Cardiac muscle cell (in vitro differentiated cells and primary cell): ENCODE results near the gene TAC3. TPM values are rescaled to one million over a fixed set of nuclear protein-coding genes. Genes with fewer than 3 reads are reported as not detected.

Experiments used
- DNase-seq, 2 donors: peaks; one replicate each; pipeline versions ENCODE4 v3.0.0 to v3.0.0-alpha.2; 2010 to 2017; ENCODE audit warnings: low read depth in 1 of 2, low spot score in 1 of 2
- H3K27ac ChIP-seq: fragments of 200-600 bp; sonication (generic); 2 replicates; pipeline ENCODE4 v1.5.1; 2016
- H3K27me3 ChIP-seq: fragments of 200-600 bp; sonication (generic); 2 replicates; pipeline ENCODE4 v1.6.0; 2016; ENCODE audit warnings: control low read depth
- H3K36me3 ChIP-seq: fragments of 200-600 bp; sonication (generic); 2 replicates; pipeline ENCODE4 v1.5.1; 2016; ENCODE audit warnings: control low read depth
- H3K4me1 ChIP-seq: fragments of 200-600 bp; sonication (generic); 2 replicates; pipeline ENCODE4 v1.8.1; 2017; ENCODE audit warnings: low read depth, mild to moderate bottlenecking, mixed run types
- H3K4me3 ChIP-seq: fragments of 200-600 bp; sonication (generic); 2 replicates; pipeline ENCODE4 v1.5.1; 2016; ENCODE audit warnings: mild to moderate bottlenecking
- H3K9me3 ChIP-seq: fragments of 200-600 bp; sonication (generic); 2 replicates; pipeline ENCODE4 v1.5.1; 2017; ENCODE audit warnings: low read depth, mild to moderate bottlenecking, control low read depth
- CTCF ChIP-seq: IDR thresholded peaks from 2 replicates; pipeline ENCODE4 v1.5.1; 2012; ENCODE audit warnings: low read depth, mild to moderate bottlenecking, low read length
- polyA plus RNA-seq: library from polyadenylated mRNA; unstranded; fragments of >200 nt; fragmentation: Nextera tagmentation; extraction: Ambion mirVana; gene quantifications from 2 replicates; pipeline ENCODE4 v1.2.1, GENCODE V29; 2016
- total RNA-seq: library from RNA; depleted of rRNA; stranded (reverse); fragments of >200 nt; gene quantifications from 2 replicates; pipeline ENCODE4 v1.2.3, GENCODE V29; 2016

TAC3 gene
- total and polyA plus RNA-seq, 2 experiments from 2014 or later, result 3.5 to 5.7 TPM

GRCh38 chr12:57031789-57032188 lies 15.5 kb upstream of the TAC3 start:
- no peak for DNase-seq
- Histone ChIP-seq H3K4me3 (no peak overlapping the region), H3K27me3 (no peaks in the 10 kb centered on the region), H3K9me3 (no peaks in the 10 kb centered on the region), H3K36me3 (no peaks in the 10 kb centered on the region), H3K27ac (no peak overlapping the region), H3K4me1 (peaks cover 13% of the 10 kb centered on the region)
- TF ChIP-seq CTCF, result no peak

GRCh38 chr12:57031138-57031725 lies 14.9 kb upstream of the TAC3 start:
- peaks cover 16% of the 10 kb centered on the region for H3K4me1 ChIP-seq
- no peak overlapping the region for H3K4me3 ChIP-seq
- no peaks in the 10 kb centered on the region for H3K36me3 ChIP-seq
- TF ChIP-seq CTCF, result no peak
- H3K9me3 ChIP-seq, result no peaks in the 10 kb centered on the region
- DNase-seq, result peak in 1 of 2 donors; percentile 13
- no peak overlapping the region for H3K27ac ChIP-seq
- H3K27me3 ChIP-seq, result no peaks in the 10 kb centered on the region

- TF ChIP-seq CTCF, result no peak
- Histone ChIP-seq H3K9me3 (no peaks in the 10 kb centered on the region), H3K27me3 (no peaks in the 10 kb centered on the region), H3K4me1 (peaks cover 16% of the 10 kb centered on the region), H3K36me3 (no peaks in the 10 kb centered on the region), H3K4me3 (no peak overlapping the region), H3K27ac (no peak overlapping the region)
- no peak for DNase-seq
These were observed 13.1 kb upstream of the TAC3 start for GRCh38 chr12:57029457-57029856.

- no peak for TF ChIP-seq CTCF
- Histone ChIP-seq H3K27ac (no peak overlapping the region), H3K36me3 (no peaks in the 10 kb centered on the region), H3K4me3 (no peak overlapping the region), H3K9me3 (no peaks in the 10 kb centered on the region), H3K4me1 (peaks cover 16% of the 10 kb centered on the region), H3K27me3 (no peaks in the 10 kb centered on the region)
- DNase-seq, result no peak
These were observed 11.4 kb upstream of the TAC3 start for GRCh38 chr12:57027805-57028153.

- Histone ChIP-seq H3K36me3 (no peaks in the 10 kb centered on the region), H3K27ac (no peak overlapping the region), H3K4me3 (no peak overlapping the region), H3K4me1 (peaks cover 16% of the 10 kb centered on the region), H3K27me3 (no peaks in the 10 kb centered on the region), H3K9me3 (no peaks in the 10 kb centered on the region)
- TF ChIP-seq CTCF, result no peak
- peak in 1 of 2 donors; percentile 10 for DNase-seq
These were observed 10.9 kb upstream of the TAC3 start for GRCh38 chr12:57027011-57027804.
